ENCODE measurements around the gene CAPS.

DNA sequence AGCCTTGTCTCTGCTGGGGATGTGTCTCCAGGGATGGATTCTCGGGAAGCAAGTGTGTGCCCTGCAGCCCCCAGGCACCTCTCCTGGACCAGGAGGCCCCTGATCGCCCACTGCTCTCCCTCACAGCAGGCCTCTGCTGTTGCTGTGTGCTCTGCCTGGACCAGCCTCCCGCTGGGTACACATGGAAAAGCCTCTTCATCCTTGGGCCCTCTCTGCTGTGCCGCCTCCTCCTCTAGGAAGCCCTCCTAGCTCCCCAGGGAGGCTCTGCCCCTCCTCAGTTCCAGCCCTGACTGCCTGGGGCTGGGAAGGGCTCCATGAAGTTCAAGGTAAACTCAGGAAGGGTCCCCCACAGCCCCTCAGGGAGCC lies 22.5 kb upstream of the CAPS start:
- no peak for TF ChIP-seq EZH2 (IDR thresholded peaks at IDR 0.05; ENCODE audit: low read depth)
- TF ChIP-seq, protein P1, sequence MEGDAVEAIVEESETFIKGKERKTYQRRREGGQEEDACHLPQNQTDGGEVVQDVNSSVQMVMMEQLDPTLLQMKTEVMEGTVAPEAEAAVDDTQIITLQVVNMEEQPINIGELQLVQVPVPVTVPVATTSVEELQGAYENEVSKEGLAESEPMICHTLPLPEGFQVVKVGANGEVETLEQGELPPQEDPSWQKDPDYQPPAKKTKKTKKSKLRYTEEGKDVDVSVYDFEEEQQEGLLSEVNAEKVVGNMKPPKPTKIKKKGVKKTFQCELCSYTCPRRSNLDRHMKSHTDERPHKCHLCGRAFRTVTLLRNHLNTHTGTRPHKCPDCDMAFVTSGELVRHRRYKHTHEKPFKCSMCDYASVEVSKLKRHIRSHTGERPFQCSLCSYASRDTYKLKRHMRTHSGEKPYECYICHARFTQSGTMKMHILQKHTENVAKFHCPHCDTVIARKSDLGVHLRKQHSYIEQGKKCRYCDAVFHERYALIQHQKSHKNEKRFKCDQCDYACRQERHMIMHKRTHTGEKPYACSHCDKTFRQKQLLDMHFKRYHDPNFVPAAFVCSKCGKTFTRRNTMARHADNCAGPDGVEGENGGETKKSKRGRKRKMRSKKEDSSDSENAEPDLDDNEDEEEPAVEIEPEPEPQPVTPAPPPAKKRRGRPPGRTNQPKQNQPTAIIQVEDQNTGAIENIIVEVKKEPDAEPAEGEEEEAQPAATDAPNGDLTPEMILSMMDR (conservative IDR thresholded peaks at IDR 0.05): no peak
